ENCODE data around the gene DENND11.
"Not testable (repeated sequence)": the region's sequence is repeated elsewhere in the genome, so short reads cannot be mapped to it uniquely, and the experiment has no call there.

The DENND11 gene

GRCh38 chr7:141708351-141708750, 6.4 kb upstream of the DENND11 start, which contains the start of gene WEE2:
TSS of gene WEE2 (plus strand) at chr7:141708353. CDS start at chr7:141708759, 406 bp downstream.
- in situ Hi-C loops (cut with MboI; ENCODE audit: low sequenced_read_pairs) = no loop called here

- in situ Hi-C loops (cut with MboI; ENCODE audit: low sequenced_read_pairs) = no loop called here
These were observed 4.5 kb upstream of the DENND11 start for GRCh38 chr7:141706239-141707064.

GRCh38 chr7:141704741-141705140, 2.8 kb upstream of the DENND11 start:
- in situ Hi-C loops (cut with MboI; ENCODE audit: low sequenced_read_pairs) = no loop called here

GRCh38 chr7:141704112-141704511, 2.1 kb upstream of the DENND11 start:
- in situ Hi-C loops (cut with MboI; ENCODE audit: low sequenced_read_pairs) = no loop called here

- in situ Hi-C loops (cut with MboI; ENCODE audit: low sequenced_read_pairs) = no loop called here
These were observed 926 bp upstream of the DENND11 start for GRCh38 chr7:141702892-141703291.

- in situ Hi-C loops (cut with MboI; ENCODE audit: low sequenced_read_pairs) = no loop called here
These were observed 398 bp downstream of the DENND11 start for GRCh38 chr7:141701489-141702046.

GRCh38 chr7:141700848-141701371, 1.1 kb downstream of the DENND11 start:
- in situ Hi-C loops (cut with MboI; ENCODE audit: low sequenced_read_pairs) = no loop called here

- in situ Hi-C loops (cut with MboI; ENCODE audit: low sequenced_read_pairs) = no loop called here
These were observed 1.6 kb downstream of the DENND11 start for GRCh38 chr7:141700296-141700847.

- in situ Hi-C loops (cut with MboI; ENCODE audit: low sequenced_read_pairs) = no loop called here
These were observed 2.1 kb downstream of the DENND11 start for GRCh38 chr7:141699860-141700259.

- in situ Hi-C loops (cut with MboI; ENCODE audit: low sequenced_read_pairs) = no loop called here
These were observed 3.5 kb downstream of the DENND11 start for GRCh38 chr7:141698247-141699015.

GRCh38 chr7:141697211-141697871, 4.6 kb downstream of the DENND11 start:
- in situ Hi-C loops (cut with MboI; ENCODE audit: low sequenced_read_pairs) = no loop called here

GRCh38 chr7:141696348-141696747, 5.6 kb downstream of the DENND11 start:
- in situ Hi-C loops (cut with MboI; ENCODE audit: low sequenced_read_pairs) = no loop called here

GRCh38 chr7:141695803-141696289, 6.1 kb downstream of the DENND11 start:
- in situ Hi-C loops (cut with MboI; ENCODE audit: low sequenced_read_pairs) = no loop called here

- in situ Hi-C loops (cut with MboI; ENCODE audit: low sequenced_read_pairs) = no loop called here
These were observed 8.9 kb downstream of the DENND11 start for GRCh38 chr7:141693082-141693481.

- in situ Hi-C loops (cut with MboI; ENCODE audit: low sequenced_read_pairs) = no loop called here
These were observed 10.0 kb downstream of the DENND11 start for GRCh38 chr7:141691961-141692360.

- in situ Hi-C loops (cut with MboI; ENCODE audit: low sequenced_read_pairs) = no loop called here
These were observed 10.4 kb downstream of the DENND11 start for GRCh38 chr7:141691540-141691939.

- in situ Hi-C loops (cut with MboI; ENCODE audit: low sequenced_read_pairs) = not testable (repeated sequence)
These were observed 12.7 kb downstream of the DENND11 start for GRCh38 chr7:141689072-141689825.

- in situ Hi-C loops (cut with MboI; ENCODE audit: low sequenced_read_pairs) = no loop called here
These were observed 13.9 kb downstream of the DENND11 start for GRCh38 chr7:141688043-141688442.

- in situ Hi-C loops (cut with MboI; ENCODE audit: low sequenced_read_pairs) = no loop called here
These were observed 15.3 kb downstream of the DENND11 start for GRCh38 chr7:141686670-141687069.

GRCh38 chr7:141686074-141686473, 15.9 kb downstream of the DENND11 start:
- in situ Hi-C loops (cut with MboI; ENCODE audit: low sequenced_read_pairs) = no loop called here

All from hTERT RPE-1 (cell line).